DMS53 (cell line): ENCODE measurements around the gene TTLL10.

Source experiments
- DNase-seq: peaks from one replicate; lab custom pipeline; 2025; lab: John Stamatoyannopoulos, UW

Gene TTLL10

DNA sequence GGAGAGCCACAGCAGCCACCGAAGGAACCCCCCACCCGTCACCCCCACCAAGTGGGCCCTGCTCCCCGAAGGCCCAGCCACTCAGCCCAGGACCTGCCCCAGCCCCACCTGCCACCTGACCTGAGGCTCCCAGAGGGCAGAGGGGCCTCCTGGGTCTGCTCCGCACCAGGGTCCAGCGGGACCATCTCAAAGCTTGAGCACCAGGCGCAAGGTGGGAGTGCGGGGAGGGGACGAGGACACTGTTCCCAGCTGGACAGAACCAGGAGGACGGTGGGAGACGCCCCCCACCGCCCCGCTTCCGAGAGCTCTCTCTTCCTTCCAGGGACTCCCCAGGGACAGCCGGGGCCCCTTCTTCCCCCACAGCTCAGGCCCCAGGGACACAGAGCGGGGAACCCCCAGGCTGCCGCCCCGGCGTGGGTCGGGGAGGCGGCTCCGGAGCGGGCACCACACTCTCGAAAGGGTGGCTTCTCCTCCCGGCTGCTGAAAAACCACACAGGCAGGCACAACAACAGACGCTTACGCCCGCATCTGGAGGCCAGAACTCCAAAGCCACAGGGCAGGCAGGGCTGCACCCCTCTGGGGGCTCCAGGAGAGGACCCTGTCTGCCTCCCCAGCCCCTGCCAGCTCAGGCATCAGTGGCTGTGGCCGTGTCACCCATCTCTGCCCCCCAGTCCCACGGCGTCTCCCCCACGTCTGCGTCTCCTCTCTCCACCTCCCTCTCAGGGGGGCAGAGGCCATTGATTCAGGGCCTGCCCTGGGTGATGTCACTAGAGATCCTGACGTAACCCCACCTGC, 1.9 kb upstream of the TTLL10 start:
- DNase-seq, result no peak

DNA sequence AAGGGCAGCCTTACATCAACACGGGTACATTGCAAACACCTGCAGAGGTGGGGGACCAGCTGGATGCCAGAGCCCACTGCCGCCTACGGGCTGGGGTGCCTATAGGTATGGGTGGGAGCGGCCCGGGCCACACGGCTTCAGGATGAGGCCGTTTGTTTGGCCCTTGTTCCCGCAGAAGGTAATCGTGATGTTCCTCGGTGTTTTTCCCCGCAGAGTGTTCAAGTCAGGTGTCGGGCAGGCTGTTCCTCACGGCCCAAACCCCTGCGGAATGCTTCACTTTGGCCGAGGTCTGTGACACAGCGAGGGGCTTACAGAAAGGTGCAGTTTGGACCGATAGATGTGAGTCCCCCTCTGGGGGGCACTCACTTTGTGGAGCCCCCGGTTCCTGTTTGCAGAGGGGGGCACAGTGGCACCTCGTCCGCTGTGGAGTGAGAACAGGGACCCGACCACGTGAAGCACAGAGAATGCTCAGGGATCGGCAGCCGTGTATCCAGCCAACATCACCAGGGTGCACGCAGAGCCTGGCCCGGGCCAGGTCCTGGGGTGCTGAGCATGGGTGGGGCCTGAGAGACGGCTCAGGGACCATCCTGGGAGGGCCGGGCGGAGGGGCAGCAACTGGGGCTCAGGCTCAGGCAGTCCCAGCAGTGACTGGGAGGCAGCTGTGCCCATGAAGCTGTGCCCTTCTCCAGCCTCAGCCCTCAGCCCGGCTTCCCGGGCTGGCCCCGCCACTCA, 453 bp upstream of the TTLL10 start:
- DNase-seq, result no peak

DNA sequence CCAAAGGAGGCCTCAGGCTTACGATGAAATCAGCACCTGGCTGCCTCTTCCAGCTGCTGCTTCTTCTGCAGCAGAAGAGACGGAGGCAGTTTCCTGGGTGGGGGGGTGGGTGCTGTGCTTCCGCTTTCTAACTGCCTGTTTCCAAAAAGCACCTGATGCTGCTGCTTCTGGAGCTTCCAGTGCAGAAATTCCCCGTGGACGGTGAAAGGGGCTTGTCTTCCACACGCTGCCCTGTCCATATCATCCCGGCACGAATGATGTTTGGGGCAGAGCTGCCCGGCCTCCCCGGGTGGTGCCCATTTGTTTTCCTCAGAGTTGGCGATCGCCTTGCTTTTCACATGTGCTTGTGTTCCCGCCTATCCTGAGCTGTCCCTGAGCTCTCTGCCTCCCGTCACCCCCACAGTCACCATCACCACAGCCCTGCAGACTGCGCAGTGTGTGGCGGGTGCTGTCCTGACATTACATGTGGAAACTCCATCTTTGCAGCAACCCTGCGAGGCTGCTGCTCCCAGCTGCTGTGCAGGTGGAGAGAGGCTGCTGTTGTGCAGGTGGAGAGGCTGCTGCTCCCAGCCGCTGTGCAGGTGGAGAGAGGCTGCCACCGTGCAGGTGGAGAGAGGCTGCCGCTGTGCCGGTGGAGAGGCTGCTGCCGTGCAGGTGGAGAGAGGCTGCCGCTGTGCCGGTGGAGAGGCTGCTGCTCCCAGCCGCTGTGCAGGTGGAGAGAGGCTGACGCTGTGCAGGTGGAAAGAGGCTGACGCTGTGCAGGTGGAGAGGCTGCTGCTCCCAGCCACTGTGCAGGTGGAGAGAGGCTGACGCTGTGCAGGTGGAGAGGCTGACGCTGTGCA, 1.8 kb downstream of the TTLL10 start:
- peak; percentile 94 for DNase-seq

- DNase-seq, result peak; percentile 89
Observed at GRCh38 chr1:1176063-1176761, 2.5 kb downstream of the TTLL10 start.

DNA sequence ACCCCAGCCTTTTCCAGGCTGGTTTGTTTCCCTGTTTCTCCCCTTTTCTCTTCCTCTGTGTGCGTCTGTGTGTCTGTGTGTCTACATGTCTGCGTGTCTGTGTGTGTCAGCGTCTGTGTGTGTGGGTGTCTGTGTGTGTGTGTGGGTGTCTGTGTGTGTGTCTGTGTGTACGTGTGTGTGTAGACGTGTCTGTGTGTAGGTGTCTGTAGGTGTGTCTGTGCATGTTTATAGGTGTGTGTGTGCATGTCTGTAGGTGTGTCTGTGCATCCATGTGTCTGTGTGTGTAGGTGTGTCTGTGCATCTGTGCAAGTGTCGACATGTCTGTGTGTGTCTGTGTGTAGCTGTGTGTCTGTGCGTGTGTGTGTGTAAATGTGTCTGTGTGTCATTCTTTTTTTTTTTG, 3.3 kb downstream of the TTLL10 start:
- no peak for DNase-seq

DNA sequence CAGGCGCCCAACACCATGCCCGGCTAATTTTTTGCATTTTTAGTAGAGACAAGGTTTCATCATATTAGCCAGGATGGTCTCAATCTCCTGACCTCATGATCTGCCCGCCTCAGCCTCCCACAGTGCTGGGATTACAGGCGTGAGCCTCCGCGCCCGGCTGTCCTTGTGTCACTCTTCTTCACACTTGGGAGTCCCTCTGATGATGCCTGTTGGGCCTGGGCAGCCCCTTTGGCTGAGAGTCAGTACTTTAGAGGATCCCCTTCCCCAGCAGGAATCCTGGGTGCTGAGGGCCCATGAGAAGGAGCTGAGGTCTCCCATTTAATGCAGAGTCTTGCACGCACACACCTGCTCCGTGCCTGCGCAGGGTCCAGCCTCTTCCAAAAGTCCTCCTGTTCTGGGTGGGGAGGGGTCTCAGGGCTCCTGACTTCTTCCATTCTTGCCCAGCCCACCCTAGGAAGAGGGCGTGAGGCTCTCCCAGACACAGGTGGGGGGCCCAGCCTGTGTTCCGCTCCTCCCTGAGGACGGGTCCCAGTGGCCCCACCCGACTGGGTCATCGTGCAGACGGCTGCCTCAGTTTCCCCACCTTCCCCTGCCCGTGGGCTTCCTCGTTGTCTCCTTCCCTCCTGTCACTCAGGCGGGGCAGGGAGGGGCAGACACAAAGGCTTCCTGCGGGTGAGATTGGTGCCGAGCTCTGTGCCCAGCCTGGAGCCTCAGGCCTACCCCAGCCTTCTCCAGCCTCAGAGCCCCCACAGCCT, 3.9 kb downstream of the TTLL10 start:
- DNase-seq, result no peak

GRCh38 chr1:1178794-1179331, 5.2 kb downstream of the TTLL10 start:
- DNase-seq, result no peak

- DNase-seq, result no peak
Observed at GRCh38 chr1:1179346-1179982, 5.8 kb downstream of the TTLL10 start.

DNA sequence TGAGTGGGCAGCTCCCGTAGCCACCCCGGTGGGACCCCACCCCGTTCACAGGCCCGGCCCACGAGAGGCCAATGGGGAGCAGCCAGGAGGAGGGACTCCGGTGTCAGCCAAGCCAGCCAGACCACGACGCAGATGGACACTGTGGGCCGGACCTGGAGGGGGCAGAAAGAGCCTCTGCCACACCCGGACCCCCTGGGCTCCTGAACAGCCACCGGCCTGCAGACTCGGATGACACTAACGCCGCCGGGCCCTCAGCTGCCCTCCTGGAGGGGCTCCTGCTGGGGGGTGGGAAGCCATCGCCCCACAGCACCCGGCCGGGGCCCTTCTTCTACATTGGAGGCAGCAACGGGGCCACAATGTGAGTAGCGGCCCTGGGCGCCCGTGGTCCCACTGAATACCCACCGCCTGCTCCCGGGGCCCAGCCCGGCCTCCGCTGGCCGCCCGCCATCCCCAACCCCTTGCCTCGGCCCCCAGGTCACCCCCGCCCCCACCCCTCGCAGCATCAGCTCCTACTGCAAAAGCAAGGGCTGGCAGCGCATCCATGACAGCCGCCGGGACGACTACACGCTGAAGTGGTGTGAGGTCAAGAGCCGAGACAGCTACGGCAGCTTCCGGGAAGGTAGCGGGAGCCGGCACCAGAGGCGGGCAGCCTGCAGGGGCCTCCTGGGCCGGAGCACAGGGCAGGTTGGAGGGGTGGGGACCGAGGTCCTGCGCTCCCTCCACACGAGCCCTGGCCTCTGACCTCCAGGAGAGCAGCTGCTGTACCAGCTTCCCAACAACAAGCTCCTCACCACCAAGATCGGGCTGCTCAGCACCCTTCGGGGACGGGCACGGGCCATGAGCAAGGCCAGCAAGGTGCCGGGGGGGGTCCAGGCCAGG, 6.5 kb downstream of the TTLL10 start:
- DNase-seq, result no peak

DNA sequence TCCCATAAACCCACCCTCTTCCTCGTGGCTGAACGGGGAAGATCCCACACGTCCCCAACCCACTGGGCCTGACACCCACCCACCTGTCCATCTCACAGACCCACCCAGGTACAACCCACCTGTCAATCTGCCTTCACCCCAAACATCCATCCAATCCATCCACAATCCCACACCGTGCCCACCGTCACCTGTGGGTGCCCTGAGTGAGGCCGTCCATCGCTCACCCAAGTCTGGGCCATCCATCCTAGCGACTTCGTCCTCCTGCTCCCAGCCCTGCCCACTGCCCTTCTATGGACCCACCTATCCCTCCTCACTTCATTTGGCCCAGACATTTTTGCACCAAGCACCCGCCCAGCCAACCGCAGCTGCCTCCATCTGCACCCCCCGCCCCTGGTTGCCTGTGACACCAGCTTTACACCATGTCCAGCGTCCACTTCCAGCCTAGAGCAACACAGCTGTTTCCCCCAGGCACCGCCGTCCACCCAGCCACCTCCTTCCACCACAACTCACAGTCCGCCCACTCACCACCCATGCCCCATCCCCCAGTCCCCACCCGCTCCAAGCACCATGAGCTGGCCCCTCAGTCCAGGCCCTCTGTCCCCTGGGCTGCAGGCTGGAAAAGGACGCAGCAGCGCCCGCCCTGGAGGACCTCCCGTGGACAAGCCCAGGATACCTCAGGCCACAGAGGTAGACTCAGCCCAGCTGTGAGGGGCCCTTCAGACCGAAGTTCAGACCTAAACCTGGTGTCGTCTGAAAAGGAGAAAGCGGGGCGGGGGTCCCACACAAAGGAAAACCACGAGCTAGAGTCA, 7.7 kb downstream of the TTLL10 start:
- no peak for DNase-seq

- DNase-seq, result no peak
Observed at GRCh38 chr1:1181938-1182410, 8.3 kb downstream of the TTLL10 start.

DNA sequence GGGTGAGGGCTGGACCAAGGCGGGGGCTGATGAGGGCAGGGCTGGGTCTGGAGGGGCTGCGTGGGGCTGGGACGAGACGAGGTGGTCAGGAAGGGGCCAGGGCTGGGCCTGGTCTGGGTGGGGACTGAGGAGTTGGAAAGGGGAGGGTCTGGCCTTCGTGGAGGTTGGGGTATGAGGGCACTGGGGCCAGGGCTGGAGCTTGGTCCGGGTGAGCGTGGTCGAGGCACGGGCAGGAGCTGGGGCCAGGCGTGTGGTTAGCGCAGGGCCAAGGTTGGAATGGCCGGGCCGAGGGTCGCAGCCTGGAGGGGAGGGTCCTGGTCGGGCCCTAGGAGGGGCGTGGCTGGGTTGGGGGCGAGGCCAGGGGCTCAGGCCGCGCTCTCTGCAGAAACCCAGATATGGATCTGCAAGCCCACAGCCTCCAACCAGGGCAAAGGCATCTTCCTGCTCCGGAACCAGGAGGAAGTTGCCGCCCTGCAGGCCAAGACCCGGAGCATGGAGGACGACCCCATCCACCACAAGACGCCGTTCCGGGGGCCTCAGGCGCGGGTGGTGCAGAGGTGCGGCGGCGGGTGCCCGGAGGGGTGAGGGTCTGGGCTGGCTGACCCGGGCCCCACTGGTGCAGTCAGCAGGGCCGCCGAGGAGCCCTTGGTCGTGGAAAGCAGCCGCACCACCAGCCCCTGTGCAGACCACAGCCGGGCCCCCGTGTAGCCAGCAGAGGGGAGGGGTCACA, 9.0 kb downstream of the TTLL10 start:
- no peak for DNase-seq

- no peak for DNase-seq
Observed at GRCh38 chr1:1183221-1183747, 9.6 kb downstream of the TTLL10 start.

DNA sequence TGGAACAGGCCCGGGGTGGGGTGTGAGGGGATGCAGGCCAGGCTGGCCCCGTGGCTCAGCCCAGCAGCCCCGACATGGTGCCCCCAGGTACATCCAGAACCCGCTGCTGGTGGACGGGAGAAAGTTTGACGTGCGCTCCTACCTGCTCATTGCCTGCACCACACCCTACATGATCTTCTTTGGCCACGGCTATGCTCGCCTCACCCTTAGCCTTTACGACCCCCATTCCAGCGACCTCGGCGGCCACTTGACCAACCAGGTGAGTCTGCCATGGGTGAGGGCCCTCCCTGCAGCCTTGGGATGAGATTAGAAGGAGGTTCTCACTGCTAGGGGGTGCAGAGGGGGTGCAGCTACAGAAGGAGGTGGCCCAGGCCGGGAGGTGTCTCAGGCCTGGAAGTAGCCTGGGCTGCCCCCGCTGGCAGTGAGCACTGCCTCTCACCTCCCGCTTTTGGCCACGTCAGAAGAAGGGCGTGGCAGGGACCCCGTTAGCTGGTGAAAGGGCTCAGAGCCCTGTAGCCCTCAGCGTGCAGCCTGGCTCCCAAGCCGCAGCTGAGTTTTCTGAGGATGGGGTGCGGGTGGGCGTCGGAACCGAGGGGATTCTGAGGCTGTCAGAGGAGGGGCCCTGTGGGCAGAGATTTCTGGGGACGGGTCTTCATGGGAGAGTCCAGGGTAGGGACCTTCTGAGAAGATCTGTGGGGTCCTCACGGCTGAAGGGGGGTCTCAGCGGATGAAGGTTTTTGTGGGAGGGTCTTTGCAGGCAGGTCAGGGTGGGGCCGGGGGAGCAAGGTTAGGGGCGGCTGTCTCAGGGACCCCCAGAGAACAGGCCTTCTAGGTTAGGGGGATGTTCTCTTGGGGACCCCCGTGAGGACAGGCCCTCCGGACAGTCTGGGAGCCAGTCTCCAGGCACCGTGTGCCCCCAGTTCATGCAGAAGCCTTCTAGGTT, 10.4 kb downstream of the TTLL10 start:
- no peak for DNase-seq

DNA sequence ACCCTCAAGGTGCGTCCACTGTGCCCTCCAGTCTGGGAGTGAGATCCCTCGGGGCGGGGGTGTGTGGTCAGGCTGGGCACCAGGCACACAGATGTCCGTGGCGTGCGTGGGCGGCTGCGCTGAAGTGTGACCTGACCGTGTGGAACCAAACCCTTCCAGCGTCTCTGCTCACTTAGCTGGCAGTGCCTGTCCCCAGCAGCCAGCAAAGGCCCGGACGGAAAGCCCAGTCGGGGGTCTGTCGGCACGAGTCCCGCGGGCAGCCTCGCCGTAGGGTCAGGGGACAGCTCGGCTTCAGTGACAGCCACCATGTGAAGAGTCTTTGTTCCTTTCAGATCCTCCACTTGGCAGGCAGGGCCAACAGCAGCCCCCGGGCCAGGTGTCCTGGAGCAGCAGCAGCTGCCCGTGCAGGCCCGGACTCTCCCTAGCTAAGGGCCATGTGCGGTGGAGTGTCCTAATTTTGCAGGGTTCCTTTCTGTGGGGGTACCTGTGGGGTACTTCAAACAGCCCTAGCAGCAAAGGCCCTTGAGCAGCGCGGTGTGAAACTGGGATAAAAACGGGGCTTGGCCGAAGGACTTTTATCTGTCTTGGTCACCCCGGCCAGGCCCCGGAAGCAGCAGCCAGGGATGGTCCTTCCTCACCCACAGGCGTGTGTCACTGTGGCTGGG, 11.6 kb downstream of the TTLL10 start:
- DNase-seq, result no peak

GRCh38 chr1:1187938-1188337, 14.3 kb downstream of the TTLL10 start:
- peak; percentile 40 for DNase-seq
